Prostate gland (tissue), 2 donors: ENCODE measurements around the gene BRPF1. TPM values are rescaled to one million over a fixed set of nuclear protein-coding genes. Genes with fewer than 3 reads are reported as not detected.

ENCODE experiments used
- DNase-seq: peaks from one replicate; pipeline ENCODE4 v3.0.0-alpha.2; 2019; ENCODE audit warnings: low spot score
- H3K27ac ChIP-seq, 2 donors: fragments of 200-600 bp; sonication (generic); 2 replicates each; pipeline ENCODE4 v1.5.1; 2017 to 2019
- H3K27me3 ChIP-seq: fragments of 200-600 bp; sonication (generic); replicated peaks from 2 replicates; pipeline ENCODE4 v1.5.1; 2019; ENCODE audit not compliant: insufficient read depth
- H3K36me3 ChIP-seq, 2 donors: fragments of 200-600 bp; sonication (generic); 1 replicate in 1 of 2; 2 replicates in 1 of 2; pipeline versions ENCODE4 v1.5.1 to v1.8.1; 2017 to 2019
- H3K4me1 ChIP-seq: fragments of 200-600 bp; sonication (generic); replicated peaks from 2 replicates; pipeline ENCODE4 v1.5.1; 2019
- H3K4me3 ChIP-seq, 2 donors: fragments of 200-600 bp; sonication (generic); 2 replicates each; pipeline ENCODE4 v1.5.1; 2017 to 2019
- H3K9me3 ChIP-seq: fragments of 200-600 bp; sonication (generic); 2 replicates; pipeline ENCODE4 v1.5.1; 2017
- POLR2A ChIP-seq: fragments of 450-650 bp; IDR thresholded peaks from one replicate; pipeline ENCODE4 v1.6.1; 2016; ENCODE audit warnings: antibody characterized with exemption, mild to moderate bottlenecking
- POLR2AphosphoS5 ChIP-seq: sonication (generic); formaldehyde crosslinking; IDR thresholded peaks from one replicate; pipeline ENCODE4 v1.6.1; 2017; ENCODE audit warnings: antibody characterized with exemption
- WGBS: methylation state at CpG from one replicate; pipeline ENCODE4 v1.1.5; 2018; 5-methylcytosine and 5-hydroxymethylcytosine counted together
- intact Hi-C: fragments of 100-400 bp; cut with DNase I; formaldehyde crosslinking; loops from one replicate; pipeline ENCODE4 v1.14.2; 2022
- total RNA-seq, 2 donors: library from RNA; depleted of rRNA; stranded (reverse); fragments of >200 nt; gene quantifications; one replicate each; pipeline ENCODE4 v1.1.0, GENCODE V29; 2016
- TF ChIP-seq, protein P1 (sequence below), 4 experiments: fragments of 200-600 bp in 2 of 4; fragments of 450-650 bp in 2 of 4; sonication (generic) in 2 of 4; IDR thresholded peaks; 1 replicate in 3 of 4; 2 replicates in 1 of 4; pipeline ENCODE4 v1.5.1; 2016 to 2019; ENCODE audit warnings: antibody characterized with exemption in 4 of 4, mild to moderate bottlenecking in 2 of 4, moderate library complexity in 2 of 4

Gene BRPF1
- total RNA-seq, 2 donors from 2014 or later: 14.2 to 43.5 TPM

DNA sequence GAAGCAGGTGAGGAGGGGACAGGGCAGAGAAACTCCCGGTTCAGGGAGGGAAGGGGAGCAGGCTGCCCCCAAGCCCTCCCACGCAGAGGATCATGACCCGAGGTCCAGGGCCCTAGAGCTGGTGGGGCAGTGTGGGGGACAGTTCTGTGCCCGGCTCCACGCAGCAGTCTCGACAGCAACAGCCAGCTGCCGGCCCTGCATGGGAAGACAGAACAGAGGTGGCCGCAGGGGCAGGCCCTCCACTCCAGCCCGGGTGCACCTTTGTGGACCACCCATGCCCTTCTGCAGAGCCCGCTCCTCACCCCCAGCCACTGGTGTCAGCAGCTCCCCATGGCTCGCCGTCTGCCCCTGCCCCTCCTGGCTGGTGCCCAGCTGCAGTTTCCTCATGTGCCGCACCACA, 25.9 kb downstream of the BRPF1 start:
- no peaks in the 10 kb centered on the region for H3K27me3 ChIP-seq
- peaks cover 0 to 17% of the 10 kb centered on the region in 2 donors for H3K36me3 ChIP-seq
- WGBS: 82% methylated on average over 13 of the region's 13 CpGs
- H3K9me3 ChIP-seq: no peaks in the 10 kb centered on the region
- TF ChIP-seq POLR2AphosphoS5 (no peak), POLR2A (no peak)
- TF ChIP-seq, protein P1, sequence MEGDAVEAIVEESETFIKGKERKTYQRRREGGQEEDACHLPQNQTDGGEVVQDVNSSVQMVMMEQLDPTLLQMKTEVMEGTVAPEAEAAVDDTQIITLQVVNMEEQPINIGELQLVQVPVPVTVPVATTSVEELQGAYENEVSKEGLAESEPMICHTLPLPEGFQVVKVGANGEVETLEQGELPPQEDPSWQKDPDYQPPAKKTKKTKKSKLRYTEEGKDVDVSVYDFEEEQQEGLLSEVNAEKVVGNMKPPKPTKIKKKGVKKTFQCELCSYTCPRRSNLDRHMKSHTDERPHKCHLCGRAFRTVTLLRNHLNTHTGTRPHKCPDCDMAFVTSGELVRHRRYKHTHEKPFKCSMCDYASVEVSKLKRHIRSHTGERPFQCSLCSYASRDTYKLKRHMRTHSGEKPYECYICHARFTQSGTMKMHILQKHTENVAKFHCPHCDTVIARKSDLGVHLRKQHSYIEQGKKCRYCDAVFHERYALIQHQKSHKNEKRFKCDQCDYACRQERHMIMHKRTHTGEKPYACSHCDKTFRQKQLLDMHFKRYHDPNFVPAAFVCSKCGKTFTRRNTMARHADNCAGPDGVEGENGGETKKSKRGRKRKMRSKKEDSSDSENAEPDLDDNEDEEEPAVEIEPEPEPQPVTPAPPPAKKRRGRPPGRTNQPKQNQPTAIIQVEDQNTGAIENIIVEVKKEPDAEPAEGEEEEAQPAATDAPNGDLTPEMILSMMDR (IDR thresholded peaks at IDR 0.05): no peak
- no peak for DNase-seq
- H3K27ac ChIP-seq: no peak overlapping the region
- intact Hi-C loops: no loop called here
- H3K4me3 ChIP-seq: no peak overlapping the region
- no peaks in the 10 kb centered on the region for H3K4me1 ChIP-seq

DNA sequence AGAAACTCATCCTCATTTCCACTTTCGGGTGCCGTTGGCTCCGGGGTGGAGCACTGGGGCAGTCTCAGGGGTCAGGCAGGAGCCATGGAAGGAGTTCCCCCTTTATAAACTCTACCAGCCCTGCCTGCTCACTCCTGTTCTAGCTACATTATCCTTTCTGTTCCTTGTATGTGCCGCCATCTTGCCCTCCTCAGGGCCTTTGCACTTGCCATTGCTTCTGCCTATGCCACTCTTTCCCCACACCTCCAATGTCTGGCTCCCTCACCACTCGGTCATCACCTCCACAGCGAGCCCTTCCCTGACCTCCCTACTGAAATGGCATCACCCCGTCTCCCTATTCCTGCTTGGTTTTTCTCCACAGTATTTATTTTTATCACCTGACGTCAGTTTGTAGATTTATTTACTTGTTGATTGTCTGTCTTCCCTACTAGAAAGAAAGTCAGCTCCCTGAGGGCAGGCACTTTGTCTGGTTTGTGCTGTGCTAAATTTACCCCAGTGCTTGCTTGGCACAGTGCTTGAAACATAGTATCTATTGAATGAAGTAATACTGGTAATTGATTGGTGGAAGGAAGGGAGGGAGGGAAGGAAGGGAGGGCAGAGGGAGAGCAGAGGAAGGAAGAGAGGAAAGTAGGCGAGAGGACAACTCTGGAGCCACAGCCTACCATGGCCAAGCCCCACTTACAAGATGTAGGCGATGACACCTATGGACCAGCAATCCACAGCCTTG, 29.4 kb downstream of the BRPF1 start:
- Histone ChIP-seq H3K4me3 (no peak overlapping the region), H3K9me3 (no peaks in the 10 kb centered on the region), H3K4me1 (no peaks in the 10 kb centered on the region), H3K27ac (no peak overlapping the region), H3K36me3 (peaks cover 0 to 17% of the 10 kb centered on the region in 2 donors), H3K27me3 (no peaks in the 10 kb centered on the region)
- TF ChIP-seq POLR2AphosphoS5 (no peak), POLR2A (no peak)
- TF ChIP-seq, protein P1 (IDR thresholded peaks at IDR 0.05): no peak
- no peak for DNase-seq
- intact Hi-C loops: no loop called here
- 95% methylated on average over 10 of the region's 10 CpGs for WGBS

GRCh38 chr3:9761919-9762318, 30.4 kb downstream of the BRPF1 start:
- intact Hi-C loops: no loop called here
- TF ChIP-seq, protein P1 (IDR thresholded peaks at IDR 0.05): no peak
- no peak for TF ChIP-seq POLR2A
- no peak overlapping the region for H3K4me3 ChIP-seq
- no peak overlapping the region for H3K27ac ChIP-seq
- H3K9me3 ChIP-seq: no peaks in the 10 kb centered on the region
- peaks cover 0 to 14% of the 10 kb centered on the region in 2 donors for H3K36me3 ChIP-seq
- no peak for DNase-seq
- H3K4me1 ChIP-seq: no peaks in the 10 kb centered on the region
- WGBS: 90% methylated on average over 5 of the region's 5 CpGs
- H3K27me3 ChIP-seq: no peaks in the 10 kb centered on the region

DNA sequence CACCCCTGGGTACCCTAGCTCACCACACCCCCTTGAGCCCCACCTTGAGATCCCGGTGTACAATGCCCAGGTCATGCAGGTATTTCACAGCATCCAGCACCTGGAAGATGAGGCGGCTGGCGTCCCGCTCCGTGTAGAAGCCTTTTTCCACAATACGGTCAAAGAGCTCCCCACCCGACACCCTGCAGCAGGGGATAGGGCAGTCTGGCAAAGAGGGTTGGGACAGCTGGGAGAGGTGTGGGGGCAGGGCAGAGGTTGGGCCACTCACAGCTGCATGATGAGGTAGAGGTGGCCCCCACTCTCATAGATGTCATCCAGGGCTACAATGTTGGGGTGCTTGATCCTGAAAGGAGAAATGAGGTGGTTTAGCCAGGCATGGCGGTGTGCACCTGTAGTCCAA, 31.3 kb downstream of the BRPF1 start:
- Histone ChIP-seq H3K36me3 (peaks cover 0 to 9% of the 10 kb centered on the region in 2 donors), H3K27ac (no peak overlapping the region), H3K4me1 (no peaks in the 10 kb centered on the region), H3K9me3 (no peaks in the 10 kb centered on the region), H3K27me3 (no peaks in the 10 kb centered on the region), H3K4me3 (no peak overlapping the region)
- no peak for DNase-seq
- TF ChIP-seq POLR2AphosphoS5 (no peak), POLR2A (no peak)
- TF ChIP-seq, protein P1 (IDR thresholded peaks at IDR 0.05): no peak
- intact Hi-C loops: no loop called here
- 92% methylated on average over 8 of the region's 8 CpGs for WGBS

DNA sequence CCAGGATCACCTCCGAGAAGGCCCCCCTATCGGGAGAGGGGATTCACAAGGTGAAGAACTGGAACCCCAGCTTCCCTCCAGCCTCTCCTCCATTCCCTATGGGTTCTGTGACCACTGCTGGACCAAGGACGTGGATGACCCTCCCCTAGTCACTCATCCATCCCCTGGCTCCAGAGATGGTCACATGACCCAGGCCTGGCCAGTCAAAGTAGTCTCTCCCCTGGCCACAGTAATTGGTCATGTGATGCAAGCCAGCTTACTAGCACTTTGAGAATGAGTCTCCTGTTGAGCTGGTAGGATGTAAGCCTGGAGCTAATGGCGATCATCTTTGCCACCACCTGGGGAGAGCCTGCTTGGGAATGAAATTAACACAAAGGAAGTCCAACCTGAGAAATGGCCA, 34.3 kb downstream of the BRPF1 start:
- H3K9me3 ChIP-seq: no peaks in the 10 kb centered on the region
- no peak overlapping the region for H3K27ac ChIP-seq
- TF ChIP-seq POLR2AphosphoS5 (no peak), POLR2A (no peak)
- TF ChIP-seq, protein P1 (IDR thresholded peaks at IDR 0.05): no peak
- no peaks in the 10 kb centered on the region for H3K27me3 ChIP-seq
- DNase-seq: no peak
- peaks cover 8% of the 10 kb centered on the region for H3K4me1 ChIP-seq
- intact Hi-C loops: no loop called here
- 86% methylated on average over 4 of the region's 4 CpGs for WGBS
- H3K4me3 ChIP-seq: no peak overlapping the region
- no peaks in the 10 kb centered on the region for H3K36me3 ChIP-seq
